Epithelial cell of prostate (primary cell): ENCODE measurements around the gene CNTNAP4.

Experiments
- DNase-seq: peaks from one replicate; pipeline ENCODE4 v3.0.0-alpha.2; 2011; ENCODE audit warnings: low read depth, low spot score
- H3K27ac ChIP-seq: fragments of 450-650 bp; 2 replicates; pipeline ENCODE4 v1.5.1; 2017; ENCODE audit warnings: mild to moderate bottlenecking

The CNTNAP4 gene

GRCh38 chr16:76571755-76572154 is 294.6 kb downstream of the CNTNAP4 start:
- DNase-seq, result no peak
- no peak overlapping the region for H3K27ac ChIP-seq

- no peak overlapping the region for H3K27ac ChIP-seq
These were observed 296.1 kb downstream of the CNTNAP4 start for GRCh38 chr16:76573281-76573680.

GRCh38 chr16:76574651-76575050 is 297.4 kb downstream of the CNTNAP4 start:
- DNase-seq, result no peak
- no peak overlapping the region for H3K27ac ChIP-seq

More at GRCh38 chr16:76573281-76573680, 296.1 kb downstream of the CNTNAP4 start:
- no peak for DNase-seq

- DNase-seq, result no peak
- no peak overlapping the region for H3K27ac ChIP-seq
These were observed 299.3 kb downstream of the CNTNAP4 start for GRCh38 chr16:76576526-76576925.

GRCh38 chr16:76577003-76577402 is 299.8 kb downstream of the CNTNAP4 start:
- no peak overlapping the region for H3K27ac ChIP-seq
- DNase-seq, result no peak

GRCh38 chr16:76579277-76579922 is 302.2 kb downstream of the CNTNAP4 start:
- no peak for DNase-seq
- H3K27ac ChIP-seq, result no peak overlapping the region

GRCh38 chr16:76583466-76583865 is 306.3 kb downstream of the CNTNAP4 start:
- DNase-seq, result no peak

GRCh38 chr16:76583945-76584344 is 306.7 kb downstream of the CNTNAP4 start:
- DNase-seq, result no peak
- no peak overlapping the region for H3K27ac ChIP-seq

More at GRCh38 chr16:76583466-76583865, 306.3 kb downstream of the CNTNAP4 start:
- no peak overlapping the region for H3K27ac ChIP-seq

- no peak overlapping the region for H3K27ac ChIP-seq
- no peak for DNase-seq
These were observed 321.3 kb downstream of the CNTNAP4 start for GRCh38 chr16:76598498-76598897.

- DNase-seq, result no peak
- no peak overlapping the region for H3K27ac ChIP-seq
These were observed 330.1 kb downstream of the CNTNAP4 start for GRCh38 chr16:76607317-76607716.
